H9 (cell line): ENCODE measurements around the gene ARHGAP10. TPM values are rescaled to one million over a fixed set of nuclear protein-coding genes. Genes with fewer than 3 reads are reported as not detected.

Source experiments
- DNase-seq: peaks from one replicate; pipeline ENCODE4 v3.0.0-alpha.2; 2017
- H2AFZ ChIP-seq: one replicate; pipeline ENCODE4 v1.6.1; 2013; ENCODE audit warnings: mild to moderate bottlenecking, low read length, control low read depth, moderate library complexity
- H2AK5ac ChIP-seq: 2 replicates; pipeline ENCODE4 v1.6.1; 2013; ENCODE audit warnings: low read length, control low read depth, mixed read lengths; ENCODE audit not compliant: insufficient read length
- H2BK120ac ChIP-seq: one replicate; pipeline ENCODE4 v1.6.1; 2013; ENCODE audit warnings: low read depth, mild to moderate bottlenecking, low read length, control low read depth, inconsistent platforms; ENCODE audit not compliant: poor library complexity, severe bottlenecking
- H2BK12ac ChIP-seq: 2 replicates; pipeline ENCODE4 v1.6.1; 2013; ENCODE audit warnings: low read length, control low read depth, mixed read lengths, low read depth; ENCODE audit not compliant: insufficient read length
- H2BK15ac ChIP-seq: 2 replicates; pipeline ENCODE4 v1.6.1; 2013; ENCODE audit warnings: low read depth, low read length, control low read depth
- H2BK20ac ChIP-seq: one replicate; pipeline ENCODE4 v1.6.1; 2013; ENCODE audit warnings: low read depth, mild to moderate bottlenecking, low read length, control low read depth, inconsistent platforms; ENCODE audit not compliant: poor library complexity, severe bottlenecking
- H2BK5ac ChIP-seq: 2 replicates; pipeline ENCODE4 v1.6.1; 2013; ENCODE audit warnings: low read length, control low read depth, mixed read lengths; ENCODE audit not compliant: insufficient read length
- H3K14ac ChIP-seq: 2 replicates; pipeline ENCODE4 v1.6.1; 2013; ENCODE audit warnings: low read length, control low read depth; ENCODE audit not compliant: insufficient read depth
- H3K18ac ChIP-seq: 2 replicates; pipeline ENCODE4 v1.6.1; 2013; ENCODE audit warnings: low read depth, mild to moderate bottlenecking, mixed read lengths, low read length, control low read depth; ENCODE audit not compliant: insufficient read length
- H3K23ac ChIP-seq: 2 replicates; pipeline ENCODE4 v1.6.1; 2013; ENCODE audit warnings: low read length, control low read depth, mixed read lengths, low read depth; ENCODE audit not compliant: insufficient read length
- H3K23me2 ChIP-seq: 2 replicates; pipeline ENCODE4 v1.6.1; 2013; ENCODE audit warnings: low read depth, mild to moderate bottlenecking, mixed read lengths, low read length, control low read depth; ENCODE audit not compliant: insufficient read length, poor library complexity, severe bottlenecking
- H3K27ac ChIP-seq: 2 replicates; pipeline ENCODE4 v1.5.1; 2013; ENCODE audit warnings: low read length, control low read depth, mixed read lengths, low read depth; ENCODE audit not compliant: insufficient read length
- H3K27me3 ChIP-seq: 2 replicates; pipeline ENCODE4 v1.6.1; 2013; ENCODE audit warnings: low read length, control low read depth, inconsistent platforms; ENCODE audit not compliant: insufficient read depth
- H3K4ac ChIP-seq: 2 replicates; pipeline ENCODE4 v1.6.1; 2013; ENCODE audit warnings: low read depth, mild to moderate bottlenecking, control low read depth, inconsistent platforms, low read length, moderate library complexity
- H3K4me1 ChIP-seq: 2 replicates; pipeline ENCODE4 v1.6.1; 2013; ENCODE audit warnings: low read length, control low read depth, inconsistent platforms; ENCODE audit not compliant: insufficient read depth
- H3K4me2 ChIP-seq: 2 replicates; pipeline ENCODE4 v1.6.1; 2013; ENCODE audit warnings: low read length, control low read depth, mixed read lengths; ENCODE audit not compliant: insufficient read length, insufficient read depth
- H3K56ac ChIP-seq: 2 replicates; pipeline ENCODE4 v1.6.1; 2013; ENCODE audit warnings: low read depth, mild to moderate bottlenecking, mixed read lengths, low read length, control low read depth; ENCODE audit not compliant: insufficient read length
- H3K79me1 ChIP-seq: 2 replicates; pipeline ENCODE4 v1.6.1; 2013; ENCODE audit warnings: low read depth, mild to moderate bottlenecking, moderate library complexity, low read length, control low read depth, inconsistent platforms; ENCODE audit not compliant: insufficient read depth, poor library complexity, severe bottlenecking
- H3K79me2 ChIP-seq: 2 replicates; pipeline ENCODE4 v1.6.1; 2013; ENCODE audit warnings: low read length, control low read depth, inconsistent platforms; ENCODE audit not compliant: insufficient read depth
- H3K9ac ChIP-seq: 2 replicates; pipeline ENCODE4 v1.6.1; 2013; ENCODE audit warnings: low read length, control low read depth, mixed read lengths; ENCODE audit not compliant: insufficient read length; ENCODE audit errors: extremely low read depth
- H3K9me3 ChIP-seq: one replicate; pipeline ENCODE4 v1.6.1; 2013; ENCODE audit warnings: low read depth, low read length, inconsistent platforms; ENCODE audit not compliant: control insufficient read depth
- H3T11ph ChIP-seq: one replicate; pipeline ENCODE4 v1.6.1; 2013; ENCODE audit warnings: mild to moderate bottlenecking, low read length, control low read depth, inconsistent platforms
- H4K20me1 ChIP-seq: one replicate; pipeline ENCODE4 v1.6.1; 2013; ENCODE audit not compliant: control insufficient read depth, insufficient read length, insufficient read depth
- H4K5ac ChIP-seq: 2 replicates; pipeline ENCODE4 v1.6.1; 2013; ENCODE audit warnings: low read depth, mild to moderate bottlenecking, mixed read lengths, low read length, control low read depth; ENCODE audit not compliant: insufficient read length
- H4K8ac ChIP-seq: replicated peaks from 2 replicates; pipeline ENCODE4 v1.6.1; 2013; ENCODE audit warnings: low read length, control low read depth, mixed read lengths, low read depth; ENCODE audit not compliant: insufficient read length
- H4K91ac ChIP-seq: 2 replicates; pipeline ENCODE4 v1.6.1; 2013; ENCODE audit warnings: low read depth, mild to moderate bottlenecking, moderate library complexity, mixed read lengths, low read length, control low read depth; ENCODE audit not compliant: insufficient read length
- H3K27ac Mint-ChIP-seq, 3 experiments: 2 replicates in 2 of 3; 3 replicates in 1 of 3; pipeline ENCODE4 v1.8.0; 2020 to 2021; ENCODE audit warnings: mixed read lengths in 3 of 3, mild to moderate bottlenecking in 1 of 3, moderate library complexity in 1 of 3
- H3K27me3 Mint-ChIP-seq: 2 replicates; pipeline ENCODE4 v1.8.0; 2021; ENCODE audit warnings: low read depth, mild to moderate bottlenecking, moderate library complexity, mixed read lengths
- H3K36me3 Mint-ChIP-seq, 3 experiments: 2 replicates in 2 of 3; 3 replicates in 1 of 3; pipeline ENCODE4 v1.8.0; 2020 to 2021; ENCODE audit warnings: low read depth in 3 of 3, mixed read lengths in 3 of 3; ENCODE audit not compliant: insufficient read depth in 1 of 3
- H3K4me1 Mint-ChIP-seq, 2 experiments: 2 replicates each; pipeline ENCODE4 v1.8.0; 2020; ENCODE audit warnings: mixed read lengths in 2 of 2
- H3K4me3 Mint-ChIP-seq, 2 experiments: 2 replicates in 1 of 2; 3 replicates in 1 of 2; pipeline ENCODE4 v1.8.0; 2020 to 2021; ENCODE audit warnings: mild to moderate bottlenecking in 2 of 2, mixed read lengths in 2 of 2, moderate library complexity in 1 of 2
- H3K9me3 Mint-ChIP-seq, 2 experiments: 2 replicates in 1 of 2; 3 replicates in 1 of 2; pipeline ENCODE4 v1.8.0; 2020; ENCODE audit warnings: mild to moderate bottlenecking in 2 of 2, mixed read lengths in 2 of 2, moderate library complexity in 1 of 2
- CTCF ChIP-seq: fragments of 200-600 bp; sonication (generic); conservative IDR thresholded peaks from 3 replicates; pipeline ENCODE4 v1.8.0; 2021; ENCODE audit warnings: antibody characterized with exemption, mild to moderate bottlenecking
- WGBS: extraction: QIAGEN DNeasy Blood & Tissue Kit; methylation state at CpG from one replicate; pipeline ENCODE4 v1.1.7; 2013; ENCODE audit warnings: missing lambda C conversion rate, low lambda C conversion rate, mixed read lengths; ENCODE audit not compliant: insufficient read length; ENCODE audit errors: extremely low coverage; 5-methylcytosine and 5-hydroxymethylcytosine counted together
- total RNA-seq: library from RNA; stranded (reverse); gene quantifications from 2 replicates; pipeline ENCODE4 v1.2.1, GENCODE V29; 2021

ARHGAP10 gene
- total RNA-seq, 1 experiment from 2014 or later = 7.8 TPM

DNA sequence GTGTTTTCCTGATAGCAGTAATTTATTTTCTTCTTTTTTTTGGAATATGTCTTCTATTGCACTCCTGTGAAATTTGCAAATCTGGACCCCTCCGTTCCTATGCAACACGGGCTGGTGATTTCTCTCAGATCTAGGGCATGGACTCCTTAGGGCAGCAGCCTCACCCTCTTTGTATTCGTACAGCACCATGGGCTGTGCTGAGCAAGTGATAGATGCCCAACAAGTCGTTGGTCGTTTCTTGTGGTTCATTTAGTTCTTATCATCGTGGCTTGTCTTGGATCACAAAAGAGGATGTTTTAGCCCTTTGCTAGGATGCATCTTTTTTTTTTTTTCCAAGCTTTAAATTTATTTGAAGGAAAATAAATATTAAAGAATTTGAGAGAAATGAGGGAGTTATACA is 82.1 kb downstream of the ARHGAP10 start:
- WGBS = no CpG with 5 or more reads among the region's 6 CpGs
- no peak overlapping the region for H3T11ph ChIP-seq
- no peak overlapping the region for H3K56ac ChIP-seq
- H3K18ac ChIP-seq = no peak overlapping the region
- H2BK20ac ChIP-seq = no peak overlapping the region
- H3K14ac ChIP-seq = no peak overlapping the region
- H3K27me3 ChIP-seq = no peaks in the 10 kb centered on the region
- no peak overlapping the region for H3K9ac ChIP-seq
- no peak overlapping the region for H3K4me2 ChIP-seq
- TF ChIP-seq CTCF = no peak
- H4K20me1 ChIP-seq = no peaks in the 10 kb centered on the region
- Mint-ChIP-seq H3K4me3 (no peak overlapping the region), H3K4me1 (peaks cover 3 to 8% of the 10 kb centered on the region in 2 experiments; a peak in 3 of 4 replicates), H3K9me3 (no peaks in the 10 kb centered on the region), H3K36me3 (no peaks in the 10 kb centered on the region), H3K27ac (no peak overlapping the region), H3K27me3 (no peaks in the 10 kb centered on the region)
- no peak overlapping the region for H4K8ac ChIP-seq
- H3K9me3 ChIP-seq = no peaks in the 10 kb centered on the region
- no peaks in the 10 kb centered on the region for H3K4me1 ChIP-seq
- H2AK5ac ChIP-seq = no peak overlapping the region
- H2BK120ac ChIP-seq = no peak overlapping the region
- H2BK5ac ChIP-seq = no peak overlapping the region
- no peak overlapping the region for H4K91ac ChIP-seq
- H3K23me2 ChIP-seq = no peaks in the 10 kb centered on the region
- H4K5ac ChIP-seq = no peak overlapping the region
- DNase-seq = no peak
- no peak overlapping the region for H2BK15ac ChIP-seq
- no peaks in the 10 kb centered on the region for H3K79me2 ChIP-seq
- no peaks in the 10 kb centered on the region for H3K79me1 ChIP-seq
- no peak overlapping the region for H2BK12ac ChIP-seq
- no peak overlapping the region for H3K4ac ChIP-seq
- H3K27ac ChIP-seq = no peak overlapping the region
- no peak overlapping the region for H3K23ac ChIP-seq
- H2AFZ ChIP-seq = no peak overlapping the region
